ENCODE results near the gene UBE3B. TPM values are rescaled to one million over a fixed set of nuclear protein-coding genes. Genes with fewer than 3 reads are reported as not detected.

Gene UBE3B
- total RNA-seq, 1 experiment from 2014 or later: 38.4 TPM

DNA sequence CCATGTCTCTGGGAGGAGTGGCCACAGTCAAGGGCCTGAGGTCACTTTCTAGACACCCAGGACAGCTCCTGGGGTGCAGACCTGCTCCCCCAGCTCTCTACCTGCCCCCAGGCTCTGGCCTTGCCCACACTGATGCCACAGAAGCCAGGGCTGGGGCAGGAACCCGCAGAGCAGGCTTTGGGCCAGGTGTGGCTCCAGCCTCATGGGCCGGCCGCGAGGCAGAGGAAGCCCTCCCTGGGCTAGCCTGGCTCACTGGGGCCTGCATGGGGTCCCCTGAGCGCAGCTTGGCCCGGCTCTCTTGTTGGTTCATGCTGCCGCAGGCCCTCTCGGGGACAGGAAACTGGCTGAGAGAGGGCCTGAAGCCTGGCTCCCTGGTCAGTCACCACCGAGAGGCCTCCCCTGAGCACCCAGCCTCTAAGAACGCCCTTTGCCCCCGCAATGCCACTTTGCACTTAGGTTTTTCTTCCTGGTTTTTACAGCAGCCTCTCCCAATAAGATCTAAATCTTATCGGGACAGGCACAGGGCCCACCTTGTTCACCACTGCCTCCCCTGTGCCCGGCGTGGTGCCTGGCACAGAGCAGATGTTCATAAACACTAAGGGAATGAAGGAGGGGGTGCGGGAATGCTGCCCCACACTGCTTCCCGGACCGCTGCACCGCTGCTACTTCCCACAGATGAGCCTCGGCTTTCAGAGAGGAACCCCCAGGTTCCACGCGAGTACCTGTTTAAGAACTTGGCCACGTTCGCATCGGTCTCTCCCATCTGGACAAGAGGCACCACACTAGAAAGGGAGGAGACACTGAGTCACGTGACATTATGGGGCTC lies 81.2 kb downstream of the UBE3B start:
- H3K4me1 ChIP-seq: no peaks in the 10 kb centered on the region
- Mint-ChIP-seq H3K4me3 (ENCODE audit: unreplicated experiment) (no peak overlapping the region), H3K27me3 (ENCODE audit: insufficient read depth, unreplicated experiment) (no peaks in the 10 kb centered on the region), H3K27ac (ENCODE audit: unreplicated experiment) (no peak overlapping the region), H3K9me3 (ENCODE audit: unreplicated experiment) (no peaks in the 10 kb centered on the region), H3K36me3 (ENCODE audit: insufficient read depth, unreplicated experiment) (peaks cover 26% of the 10 kb centered on the region), H3K4me1 (ENCODE audit: low read depth, unreplicated experiment) (no peaks in the 10 kb centered on the region)
- TF ChIP-seq, protein P1, sequence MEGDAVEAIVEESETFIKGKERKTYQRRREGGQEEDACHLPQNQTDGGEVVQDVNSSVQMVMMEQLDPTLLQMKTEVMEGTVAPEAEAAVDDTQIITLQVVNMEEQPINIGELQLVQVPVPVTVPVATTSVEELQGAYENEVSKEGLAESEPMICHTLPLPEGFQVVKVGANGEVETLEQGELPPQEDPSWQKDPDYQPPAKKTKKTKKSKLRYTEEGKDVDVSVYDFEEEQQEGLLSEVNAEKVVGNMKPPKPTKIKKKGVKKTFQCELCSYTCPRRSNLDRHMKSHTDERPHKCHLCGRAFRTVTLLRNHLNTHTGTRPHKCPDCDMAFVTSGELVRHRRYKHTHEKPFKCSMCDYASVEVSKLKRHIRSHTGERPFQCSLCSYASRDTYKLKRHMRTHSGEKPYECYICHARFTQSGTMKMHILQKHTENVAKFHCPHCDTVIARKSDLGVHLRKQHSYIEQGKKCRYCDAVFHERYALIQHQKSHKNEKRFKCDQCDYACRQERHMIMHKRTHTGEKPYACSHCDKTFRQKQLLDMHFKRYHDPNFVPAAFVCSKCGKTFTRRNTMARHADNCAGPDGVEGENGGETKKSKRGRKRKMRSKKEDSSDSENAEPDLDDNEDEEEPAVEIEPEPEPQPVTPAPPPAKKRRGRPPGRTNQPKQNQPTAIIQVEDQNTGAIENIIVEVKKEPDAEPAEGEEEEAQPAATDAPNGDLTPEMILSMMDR (IDR thresholded peaks at IDR 0.05; ENCODE audit: insufficient read depth in 1 of 2, low read depth in 1 of 2, low read length in 1 of 2, severe bottlenecking in 1 of 2, unreplicated experiment in 1 of 2): no peak
- H3K27me3 ChIP-seq (replicated peaks; ENCODE audit: control insufficient read depth, insufficient read depth, low read length): no peaks in the 10 kb centered on the region
- intact Hi-C loops (cut with micrococcal nuclease; ENCODE audit: unreplicated experiment): no loop called here
- no peak overlapping the region for H3K4me3 ChIP-seq (ENCODE audit: low read depth, low read length)
- BruUV-seq (replicated peaks): no TSS peak
- ChIA-PET POLR2A (no interaction called here), CTCF (no interaction called here)
- DNase-seq: no peak
- H3K36me3 ChIP-seq (ENCODE audit: control insufficient read depth, insufficient read depth, low read length): peaks cover 5% of the 10 kb centered on the region
- peaks cover 6% of the 10 kb centered on the region; the same call in 1 of the 2 replicates for H3K9me3 ChIP-seq

DNA sequence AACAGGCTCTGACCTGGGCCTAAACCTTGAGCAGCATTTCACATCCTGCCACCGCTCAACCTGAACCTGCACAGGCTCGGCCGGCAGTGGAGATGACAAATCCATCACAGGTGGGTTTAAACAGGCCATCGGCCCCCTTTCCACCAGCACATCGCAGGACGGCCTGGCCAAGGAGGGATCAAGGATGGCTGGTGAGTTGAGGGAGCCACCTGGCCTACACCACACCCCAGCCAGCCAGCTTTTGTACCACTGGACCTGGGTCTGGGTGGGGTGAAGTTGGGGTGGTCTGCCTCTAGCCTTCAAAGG lies 81.7 kb downstream of the UBE3B start:
- Histone ChIP-seq H3K36me3 (ENCODE audit: control insufficient read depth, insufficient read depth, low read length) (peaks cover 5% of the 10 kb centered on the region), H3K9me3 (peaks cover 6% of the 10 kb centered on the region; the same call in 1 of the 2 replicates), H3K27me3 (replicated peaks; ENCODE audit: control insufficient read depth, insufficient read depth, low read length) (no peaks in the 10 kb centered on the region), H3K4me1 (no peaks in the 10 kb centered on the region), H3K4me3 (ENCODE audit: low read depth, low read length) (no peak overlapping the region)
- ChIA-PET POLR2A (no interaction called here), CTCF (no interaction called here)
- TF ChIP-seq, protein P1 (IDR thresholded peaks at IDR 0.05; ENCODE audit: insufficient read depth in 1 of 2, low read depth in 1 of 2, low read length in 1 of 2, severe bottlenecking in 1 of 2, unreplicated experiment in 1 of 2): no peak
- Mint-ChIP-seq H3K27me3 (ENCODE audit: insufficient read depth, unreplicated experiment) (no peaks in the 10 kb centered on the region), H3K9me3 (ENCODE audit: unreplicated experiment) (no peaks in the 10 kb centered on the region), H3K27ac (ENCODE audit: unreplicated experiment) (no peak overlapping the region), H3K36me3 (ENCODE audit: insufficient read depth, unreplicated experiment) (peaks cover 28% of the 10 kb centered on the region), H3K4me1 (ENCODE audit: low read depth, unreplicated experiment) (no peaks in the 10 kb centered on the region), H3K4me3 (ENCODE audit: unreplicated experiment) (no peak overlapping the region)
- intact Hi-C loops (cut with micrococcal nuclease; ENCODE audit: unreplicated experiment): no loop called here
- no TSS peak for BruUV-seq (replicated peaks)
- no peak for DNase-seq

DNA sequence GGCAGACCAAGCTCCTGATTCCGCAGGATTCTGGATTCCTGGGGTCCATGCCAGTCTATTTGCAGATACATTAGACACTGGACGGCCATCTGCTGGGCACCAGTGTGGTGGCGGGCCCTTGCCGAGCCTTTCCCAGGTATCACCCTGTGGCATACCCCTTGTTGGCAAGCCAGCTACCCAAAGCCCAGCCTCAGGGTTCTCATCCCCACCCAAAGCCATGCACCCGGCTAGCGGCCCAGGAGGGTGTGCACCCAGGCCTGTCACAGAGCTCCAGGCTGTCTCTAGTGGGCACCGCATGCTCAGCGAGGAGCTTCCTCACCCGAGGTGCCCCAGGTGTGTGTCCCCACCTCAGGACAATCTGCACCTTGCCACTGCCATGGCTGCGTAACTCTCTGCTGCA lies 82.2 kb downstream of the UBE3B start:
- ChIA-PET CTCF (no interaction called here), POLR2A (no interaction called here)
- DNase-seq: no peak
- no peak overlapping the region for H3K27ac Mint-ChIP-seq (ENCODE audit: unreplicated experiment)
- Histone ChIP-seq H3K9me3 (peaks cover 6% of the 10 kb centered on the region; the same call in 1 of the 2 replicates), H3K4me3 (ENCODE audit: low read depth, low read length) (no peak overlapping the region), H3K27me3 (replicated peaks; ENCODE audit: control insufficient read depth, insufficient read depth, low read length) (no peaks in the 10 kb centered on the region), H3K4me1 (no peaks in the 10 kb centered on the region), H3K36me3 (ENCODE audit: control insufficient read depth, insufficient read depth, low read length) (peaks cover 5% of the 10 kb centered on the region)
- no peak overlapping the region for H3K4me3 Mint-ChIP-seq (ENCODE audit: unreplicated experiment)
- H3K4me1 Mint-ChIP-seq (ENCODE audit: low read depth, unreplicated experiment): no peaks in the 10 kb centered on the region
- no peaks in the 10 kb centered on the region for H3K9me3 Mint-ChIP-seq (ENCODE audit: unreplicated experiment)
- peaks cover 28% of the 10 kb centered on the region for H3K36me3 Mint-ChIP-seq (ENCODE audit: insufficient read depth, unreplicated experiment)
- TF ChIP-seq, protein P1 (IDR thresholded peaks at IDR 0.05; ENCODE audit: insufficient read depth in 1 of 2, low read depth in 1 of 2, low read length in 1 of 2, severe bottlenecking in 1 of 2, unreplicated experiment in 1 of 2): no peak
- no peaks in the 10 kb centered on the region for H3K27me3 Mint-ChIP-seq (ENCODE audit: insufficient read depth, unreplicated experiment)
- BruUV-seq (replicated peaks): no TSS peak
- intact Hi-C loops (cut with micrococcal nuclease; ENCODE audit: unreplicated experiment): no loop called here

Data from Caco-2 (cell line).